ENCODE measurements around the gene SMIM10L2A. TPM values are rescaled to one million over a fixed set of nuclear protein-coding genes. Genes with fewer than 3 reads are reported as not detected.
A peak's percentile ranks its signal among the peaks of the same experiment; 100 is the strongest.

Gene SMIM10L2A
- total RNA-seq (2014; rRNA removed) (0.73 and 1.4 TPM in 2 replicates), Bru-seq, nascent RNA (percentile 41 among the genes with signal in this experiment), BruChase-seq, experiment 1, labeled RNA remaining after a 6-hour chase (percentile 47 among the genes with signal in this experiment), BruChase-seq, experiment 2, labeled RNA remaining after a 2-hour chase (percentile 48 among the genes with signal in this experiment)
- long read RNA-seq, full-length matches to known transcripts: 5 of 15 reads
- long read RNA-seq, partial matches to known transcripts: 10 of 15 reads
- long read RNA-seq, other reads (novel, unspliced or antisense): 0 of 15 reads

DNA sequence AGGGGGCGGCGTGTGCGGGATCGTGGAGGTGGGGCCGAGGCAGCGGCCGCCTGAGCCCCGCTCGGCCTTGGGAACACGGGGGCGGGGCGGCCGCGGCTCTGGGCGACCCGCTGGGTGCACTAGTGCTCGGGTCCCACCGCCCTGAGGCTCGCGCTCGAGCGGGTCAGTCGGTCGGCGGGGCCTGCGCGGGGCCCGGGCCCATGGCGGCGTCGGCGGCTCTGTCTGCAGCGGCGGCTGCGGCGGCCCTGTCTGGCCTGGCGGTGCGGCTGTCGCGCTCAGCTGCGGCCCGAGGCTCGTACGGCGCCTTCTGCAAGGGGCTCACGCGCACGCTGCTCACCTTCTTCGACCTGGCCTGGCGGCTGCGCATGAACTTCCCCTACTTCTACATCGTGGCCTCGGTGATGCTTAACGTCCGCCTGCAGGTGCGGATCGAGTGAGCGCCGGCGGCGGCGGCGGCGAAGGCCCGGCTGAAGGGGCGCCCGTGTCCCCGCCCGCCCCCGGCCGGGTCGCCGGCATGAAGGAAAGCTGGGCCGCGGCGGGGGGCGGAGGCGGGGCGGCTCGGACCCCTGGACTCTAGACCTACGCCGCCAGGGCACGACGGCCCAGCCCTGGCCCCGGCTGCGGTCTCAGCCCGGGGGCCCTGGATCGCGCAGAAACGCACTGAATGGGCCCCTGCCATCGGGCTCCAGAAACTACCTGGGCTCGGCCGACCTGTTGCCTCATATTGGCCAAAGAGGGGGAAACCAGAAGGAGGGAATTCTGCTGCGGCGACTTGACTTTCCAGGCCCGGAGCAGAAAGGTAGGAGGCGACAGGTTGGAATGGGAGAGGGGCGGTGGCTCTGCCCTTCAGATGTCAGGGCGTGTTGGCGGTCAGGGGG is at the start of gene SMIM10L2A:
Gene SMIM10L2A, plus strand, starts transcription at position 13 of the 878 bp plus-strand sequence. Its CDS starts 188 bp downstream, at position 201.
- Histone ChIP-seq H3K79me2 (ENCODE audit: low read length) (no peaks in the 10 kb centered on the region), H3K27ac (ENCODE audit: low read length) (no peak within 1 kb of the TSS), H3K4me2 (ENCODE audit: low read length) (peak within 1 kb of the TSS; percentile 75), H3K9me2 (replicated peaks; ENCODE audit: low read length) (no peaks in the 10 kb centered on the region), H3K9me3 (ENCODE audit: low read length) (no peaks in the 10 kb centered on the region), H3K27me3 (ENCODE audit: low read length) (no peaks in the 10 kb centered on the region), H3K9ac (ENCODE audit: low read length) (no peak within 1 kb of the TSS), H2AFZ (ENCODE audit: low read length) (peak within 1 kb of the TSS; percentile 87), H4K20me1 (ENCODE audit: low read length) (no peaks in the 10 kb centered on the region), H3K4me3 (ENCODE audit: low read length) (peak within 1 kb of the TSS; percentile 59), H3F3A (ENCODE audit: low read length, unreplicated experiment) (no peaks in the 10 kb centered on the region), H3K36me3 (ENCODE audit: low read depth, low read length) (no peaks in the 10 kb centered on the region), H3K4me1 (ENCODE audit: insufficient read depth, low read length) (peaks cover 4% of the 10 kb centered on the region; the same call in 1 of the 2 replicates)
- ChIA-PET POLR2A (ENCODE audit: unreplicated experiment) (interaction anchor here (0.5 kb wide), 1 partner anchor 84 kb away, joined by 3 read pairs; no protein-coding TSS in a partner anchor), CTCF (no interaction called here)
- no peak for TF ChIP-seq CTCF (conservative IDR thresholded peaks at IDR 0.05; ENCODE audit: low read depth, low read length)
- TF ChIP-seq EZH2 (IDR thresholded peaks at IDR 0.05; ENCODE audit: low read length, unreplicated experiment): no peak
- TF ChIP-seq EZH2phosphoT487 (IDR thresholded peaks at IDR 0.05; ENCODE audit: borderline replicate concordance, low read length): no peak
- no TSS peak for BruUV-seq (replicated peaks)
- DNase-seq (no peak), ATAC-seq (peak; percentile 80)
- intact Hi-C loops (cut with micrococcal nuclease): no loop called here

DNA sequence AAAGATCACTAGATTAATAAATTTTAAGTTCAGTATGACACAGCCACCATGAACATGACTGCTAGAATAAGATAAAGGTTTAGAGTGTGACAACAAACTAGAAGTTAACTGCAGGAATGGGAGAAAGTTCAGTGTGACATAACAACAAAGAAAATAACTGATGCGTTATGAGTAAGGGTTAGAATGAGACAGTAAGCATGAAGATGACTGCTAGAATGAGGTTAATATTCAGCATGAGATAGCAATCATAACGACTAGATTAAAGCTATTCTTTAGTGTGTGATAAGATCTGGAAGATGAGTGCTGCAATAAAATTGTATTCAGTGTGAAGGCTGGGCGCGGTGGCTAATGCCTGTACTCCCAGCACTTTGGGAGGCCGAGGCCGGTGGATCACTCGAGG is 48.4 kb upstream of the SMIM10L2A start:
- ATAC-seq (no peak), DNase-seq (no peak)
- H3K9me2 ChIP-seq (replicated peaks; ENCODE audit: low read length): no peaks in the 10 kb centered on the region
- no peaks in the 10 kb centered on the region for H3K27me3 ChIP-seq (ENCODE audit: low read length)
- TF ChIP-seq EZH2 (IDR thresholded peaks at IDR 0.05; ENCODE audit: low read length, unreplicated experiment) (no peak), CTCF (conservative IDR thresholded peaks at IDR 0.05; ENCODE audit: low read depth, low read length) (no peak), EZH2phosphoT487 (IDR thresholded peaks at IDR 0.05; ENCODE audit: borderline replicate concordance, low read length) (no peak)
- H3K79me2 ChIP-seq (ENCODE audit: low read length): no peaks in the 10 kb centered on the region
- intact Hi-C loops (cut with micrococcal nuclease): no loop called here
- H4K20me1 ChIP-seq (ENCODE audit: low read length): no peaks in the 10 kb centered on the region
- H3K9me3 ChIP-seq (ENCODE audit: low read length): no peaks in the 10 kb centered on the region
- H3K27ac ChIP-seq (ENCODE audit: low read length): no peak overlapping the region
- no peaks in the 10 kb centered on the region for H3F3A ChIP-seq (ENCODE audit: low read length, unreplicated experiment)
- no peak overlapping the region for H2AFZ ChIP-seq (ENCODE audit: low read length)
- H3K4me1 ChIP-seq (ENCODE audit: insufficient read depth, low read length): no peaks in the 10 kb centered on the region
- ChIA-PET CTCF (no interaction called here), POLR2A (ENCODE audit: unreplicated experiment) (no interaction called here)
- H3K4me3 ChIP-seq (ENCODE audit: low read length): no peak overlapping the region
- H3K36me3 ChIP-seq (ENCODE audit: low read depth, low read length): no peaks in the 10 kb centered on the region
- no peak overlapping the region for H3K4me2 ChIP-seq (ENCODE audit: low read length)
- no peak overlapping the region for H3K9ac ChIP-seq (ENCODE audit: low read length)
- no TSS peak for BruUV-seq (replicated peaks)
